H1 (cell line): Measurements from ENCODE around the gene ARF3. TPM values are rescaled to one million over a fixed set of nuclear protein-coding genes. Genes with fewer than 3 reads are reported as not detected.

Source experiments
- CTCF ChIA-PET: fragments of 300-600 bp; sonication (Branson Sonifier 250); formaldehyde crosslinking; loops from one replicate; lab custom pipeline; 2021; ENCODE audit not compliant: partially characterized antibody; lab: Charles Lee
- POLR2A ChIA-PET: fragments of 300-600 bp; sonication (Branson Sonifier 250); formaldehyde crosslinking; loops from one replicate; lab custom pipeline; 2021; ENCODE audit warnings: inconsistent platforms; ENCODE audit not compliant: partially characterized antibody; lab: Charles Lee
- DNase-seq, 2 experiments: peaks; one replicate each; pipeline versions ENCODE4 v3.0.0 to v3.0.0-alpha.2; 2010 to 2022; ENCODE audit warnings: low spot score in 2 of 2, low read depth in 1 of 2, mixed read lengths in 1 of 2
- FAIRE-seq: peaks from 2 replicates; lab custom pipeline; 2011; peaks lifted over from hg19 to GRCh38; lab: Jason Lieb, UNC
- H2AFZ ChIP-seq: 2 replicates; pipeline ENCODE4 v1.8.1; 2012; ENCODE audit warnings: low read length, inconsistent platforms
- H2AK5ac ChIP-seq: 2 replicates; pipeline ENCODE4 v1.6.1; 2013; ENCODE audit warnings: low read depth, low read length
- H2BK120ac ChIP-seq: replicated peaks from 2 replicates; pipeline ENCODE3; 2013; ENCODE audit warnings: low read depth, low read length, inconsistent platforms
- H2BK12ac ChIP-seq: 2 replicates; pipeline ENCODE4 v1.6.1; 2013; ENCODE audit warnings: low read depth, low read length
- H2BK15ac ChIP-seq: 2 replicates; pipeline ENCODE4 v1.6.1; 2013; ENCODE audit warnings: low read length
- H2BK20ac ChIP-seq: 2 replicates; pipeline ENCODE4 v1.6.1; 2013; ENCODE audit warnings: low read length
- H2BK5ac ChIP-seq: 2 replicates; pipeline ENCODE4 v1.6.1; 2013; ENCODE audit warnings: low read depth, low read length
- H3K14ac ChIP-seq: 2 replicates; pipeline ENCODE4 v1.6.1; 2013; ENCODE audit warnings: inconsistent platforms; ENCODE audit not compliant: insufficient read length
- H3K18ac ChIP-seq: 2 replicates; pipeline ENCODE4 v1.6.1; 2013; ENCODE audit warnings: low read length; ENCODE audit errors: extremely low read depth
- H3K23ac ChIP-seq: 2 replicates; pipeline ENCODE4 v1.6.1; 2013; ENCODE audit warnings: inconsistent platforms; ENCODE audit not compliant: insufficient read length
- H3K23me2 ChIP-seq: 2 replicates; pipeline ENCODE4 v1.6.1; 2013; ENCODE audit warnings: low read depth, low read length
- H3K27ac ChIP-seq: 2 replicates; pipeline ENCODE4 v1.6.1; 2011; ENCODE audit warnings: low read depth, low read length, inconsistent platforms
- H3K27me3 ChIP-seq, 4 experiments: replicated peaks in 1 of 4; 1 replicate in 1 of 4; 2 replicates in 3 of 4; pipeline versions ENCODE4 v1.6.1 to v1.8.1; 2011 to 2013; ENCODE audit warnings: low read length in 3 of 4, mild to moderate bottlenecking in 3 of 4, inconsistent platforms in 2 of 4, mixed read lengths in 2 of 4, moderate library complexity in 1 of 4; ENCODE audit not compliant: control insufficient read depth in 3 of 4, insufficient read depth in 3 of 4; ENCODE audit errors: extremely low read depth in 1 of 4
- H3K36me3 ChIP-seq, 4 experiments: 2 replicates each; pipeline versions ENCODE4 v1.6.1 to v1.8.1; 2011 to 2013; ENCODE audit warnings: mild to moderate bottlenecking in 4 of 4, low read length in 3 of 4, moderate library complexity in 2 of 4, control low read depth in 1 of 4, inconsistent platforms in 1 of 4; ENCODE audit not compliant: insufficient read depth in 4 of 4, control insufficient read depth in 2 of 4
- H3K4ac ChIP-seq: replicated peaks from 2 replicates; pipeline ENCODE3; 2013; ENCODE audit warnings: low read length, low read depth, mixed read lengths, inconsistent platforms; ENCODE audit not compliant: insufficient read length
- H3K4me1 ChIP-seq, 4 experiments: replicated peaks in 1 of 4; 1 replicate in 1 of 4; 2 replicates in 3 of 4; pipeline versions ENCODE4 v1.6.1 to v1.8.1; 2011 to 2013; ENCODE audit warnings: low read length in 3 of 4, inconsistent platforms in 2 of 4, mixed read lengths in 1 of 4; ENCODE audit not compliant: insufficient read depth in 4 of 4, control insufficient read depth in 3 of 4
- H3K4me2 ChIP-seq, 2 experiments: 2 replicates each; pipeline versions ENCODE4 v1.6.1 to v1.8.1; 2011 to 2013; ENCODE audit warnings: low read depth in 2 of 2, low read length in 2 of 2, control low read depth in 1 of 2, inconsistent platforms in 1 of 2, mild to moderate bottlenecking in 1 of 2; ENCODE audit not compliant: insufficient read depth in 1 of 2
- H3K4me3 ChIP-seq, 4 experiments: fragments of 200-600, 300-600 bp in 1 of 4; sonication (generic), shearing (Covaris generic), sonication (Bioruptor Twin) in 1 of 4; 2 replicates each; pipeline versions ENCODE4 v1.5.1 to v1.8.1; 2011 to 2016; ENCODE audit warnings: low read length in 4 of 4, low read depth in 3 of 4, control low read depth in 2 of 4, inconsistent platforms in 2 of 4, mild to moderate bottlenecking in 2 of 4, mixed read lengths in 1 of 4, moderate library complexity in 1 of 4; ENCODE audit not compliant: insufficient read depth in 2 of 4; ENCODE audit errors: extremely low read depth in 1 of 4
- H3K56ac ChIP-seq: replicated peaks from 2 replicates; pipeline ENCODE3; 2013; ENCODE audit warnings: low read depth, mild to moderate bottlenecking, mixed read lengths, low read length, inconsistent platforms; ENCODE audit not compliant: insufficient read length
- H3K79me1 ChIP-seq: 2 replicates; pipeline ENCODE4 v1.6.1; 2013; ENCODE audit warnings: low read depth, low read length, control low read depth
- H3K79me2 ChIP-seq, 2 experiments: 2 replicates each; pipeline versions ENCODE4 v1.6.1 to v1.8.1; 2012 to 2013; ENCODE audit warnings: low read length in 2 of 2, mild to moderate bottlenecking in 2 of 2, inconsistent platforms in 1 of 2; ENCODE audit not compliant: insufficient read depth in 2 of 2, control insufficient read depth in 1 of 2
- H3K9ac ChIP-seq, 4 experiments: replicated peaks in 1 of 4; 1 replicate in 1 of 4; 2 replicates in 3 of 4; pipeline versions ENCODE4 v1.6.1 to v1.8.1; 2011 to 2013; ENCODE audit warnings: low read depth in 3 of 4, low read length in 3 of 4, control low read depth in 2 of 4, mild to moderate bottlenecking in 2 of 4, moderate library complexity in 2 of 4, inconsistent platforms in 1 of 4; ENCODE audit errors: extremely low read depth in 1 of 4
- H3K9me3 ChIP-seq, 2 experiments: 2 replicates each; pipeline versions ENCODE4 v1.6.1 to v1.8.1; 2012 to 2013; ENCODE audit warnings: mild to moderate bottlenecking in 2 of 2, moderate library complexity in 2 of 2, control low read depth in 1 of 2, inconsistent platforms in 1 of 2, low read depth in 1 of 2, low read length in 1 of 2, mixed read lengths in 1 of 2; ENCODE audit not compliant: insufficient read depth in 2 of 2
- H4K20me1 ChIP-seq, 2 experiments: replicated peaks in 1 of 2; 2 replicates each; pipeline versions ENCODE3 to v1.8.1; 2011 to 2013; ENCODE audit warnings: inconsistent platforms in 2 of 2, low read length in 2 of 2, mild to moderate bottlenecking in 1 of 2; ENCODE audit not compliant: insufficient read depth in 2 of 2, control insufficient read depth in 1 of 2
- H4K5ac ChIP-seq: 2 replicates; pipeline ENCODE4 v1.6.1; 2013; ENCODE audit warnings: low read length, low read depth, mixed read lengths, inconsistent platforms; ENCODE audit not compliant: insufficient read length
- H4K8ac ChIP-seq: 2 replicates; pipeline ENCODE4 v1.8.0; 2013; ENCODE audit warnings: mild to moderate bottlenecking, moderate library complexity, low read length, inconsistent platforms; ENCODE audit not compliant: insufficient read depth; ENCODE audit errors: extremely low read depth
- H4K91ac ChIP-seq: replicated peaks from 2 replicates; pipeline ENCODE3; 2013; ENCODE audit warnings: low read length, mixed read lengths, inconsistent platforms; ENCODE audit not compliant: insufficient read length
- ATF2 ChIP-seq: IDR thresholded peaks from 2 replicates; pipeline ENCODE4 v1.6.1; 2012; ENCODE audit warnings: low read length, inconsistent platforms
- CBX5 ChIP-seq: fragments of 300-800, 300-1000 bp; sonication (generic); IDR thresholded peaks from 2 replicates; pipeline ENCODE4 v1.7.1; 2016; ENCODE audit warnings: antibody characterized with exemption, low read length, low read depth
- CBX8 ChIP-seq: fragments of 300-800, 300-1000 bp; sonication (generic); IDR thresholded peaks from 2 replicates; pipeline ENCODE4 v1.7.1; 2016; ENCODE audit warnings: low read depth, low read length, borderline replicate concordance
- POLR2A ChIP-seq, 2 experiments: IDR thresholded peaks; 1 replicate in 1 of 2; 2 replicates in 1 of 2; pipeline ENCODE4 v1.6.1; 2011; ENCODE audit warnings: low read depth in 2 of 2, low read length in 2 of 2, mild to moderate bottlenecking in 2 of 2; ENCODE audit errors: control extremely low read depth in 1 of 2
- SIRT6 ChIP-seq: IDR thresholded peaks from one replicate; pipeline ENCODE4 v1.7.1; 2012; ENCODE audit warnings: low read length, inconsistent platforms
- TCF12 ChIP-seq: IDR thresholded peaks from 2 replicates; pipeline ENCODE4 v1.6.1; 2011; ENCODE audit warnings: low read depth, mild to moderate bottlenecking, low read length
- WGBS, 2 experiments: shearing (Covaris generic) in 1 of 2; methylation state at CpG; one replicate each; pipeline versions ENCODE4 v1.1.6 to v1.1.7; 2013 to 2015; ENCODE audit warnings: low lambda C conversion rate in 2 of 2, mixed read lengths in 2 of 2, inconsistent platforms in 1 of 2, low coverage in 1 of 2, missing lambda C conversion rate in 1 of 2; ENCODE audit not compliant: insufficient replicate concordance in 2 of 2, insufficient coverage in 1 of 2, insufficient read length in 1 of 2; ENCODE audit errors: extremely low coverage in 1 of 2, missing lambda C conversion rate in 1 of 2; 5-methylcytosine and 5-hydroxymethylcytosine counted together
- polyA plus RNA-seq, 7 experiments: library from polyadenylated mRNA; depleted of rRNA in 3 of 7; stranded (reverse) in 5 of 7; unstranded in 2 of 7; fragments of >200 nt in 5 of 7; fragments of 200-250 nt in 2 of 7; gene quantifications; 1 replicate in 5 of 7; 2 replicates in 1 of 7; 4 replicates in 1 of 7; pipeline versions ENCODE4 v1.2.1 to v1.2.3, GENCODE V29; 2011 to 2013; ENCODE audit warnings: missing spikeins in 2 of 7, mixed read lengths in 2 of 7
- total RNA-seq: library from RNA; stranded (reverse); fragmentation: NEBNext Ultra II Directional; extraction: Animal tissue kit (Norgen Biotek cat#: 25700); gene quantifications from 2 replicates; pipeline ENCODE4 v1.2.1, GENCODE V29; 2021

ARF3 gene
- total and polyA plus RNA-seq, 2 of the 8 experiments (the other 6 are each of a cell fraction or from before 2014, with no cell fraction given), result 231 to 250 TPM

- H3K27me3 ChIP-seq, result no peaks in the 10 kb centered on the region; a peak in 1 of 7 replicates
- peaks cover 0 to 14% (median 4%) of the 10 kb centered on the region in 4 experiments; a peak in 4 of 7 replicates for H3K4me1 ChIP-seq
- no peaks in the 10 kb centered on the region; a peak in 1 of 4 replicates for H3K79me2 ChIP-seq
- H3K14ac ChIP-seq, result no peak within 1 kb of the TSS
- H3K18ac ChIP-seq, result peak within 1 kb of the TSS; percentile 92
- peak within 1 kb of the TSS; percentile 91 for H3K4ac ChIP-seq
- H2BK5ac ChIP-seq, result 0 out of 2 replicates have a peak within 1 kb of the TSS, but pooled peaks have one; percentile 12
- ChIA-PET POLR2A (interaction anchor here (0.6 to 7.2 kb wide), 18 partner anchors 9 to 872 kb away, joined by 3 to 51 read pairs (median 5); partner anchors contain the start of genes ADCY6, ARF3, DDX23 and RND1), CTCF (interaction anchor here (0.7 to 20.2 kb wide), 15 partner anchors 11 to 115 kb away, joined by 3 to 280 read pairs (median 6); partner anchors contain the start of genes ARF3, DDX23, RND1 and WNT1)
- H4K8ac ChIP-seq, result peak within 1 kb of the TSS; percentile 95
- H3K79me1 ChIP-seq, result peaks cover 3% of the 10 kb centered on the region; the same call in 1 of the 2 replicates
- peak within 1 kb of the TSS; percentile 18; the same call in 1 of the 2 replicates for H2AK5ac ChIP-seq
- peak within 1 kb of the TSS; percentile 61 to 86 (median 70) for H3K4me3 ChIP-seq
- no peak within 1 kb of the TSS for H4K91ac ChIP-seq
- no peak within 1 kb of the TSS for H2BK20ac ChIP-seq
- peaks cover 10% of the 10 kb centered on the region for H3K23me2 ChIP-seq
- DNase-seq (peak; percentile 46 to 89), FAIRE-seq (no peak)
- peak within 1 kb of the TSS; percentile 40; the same call in 1 of the 2 replicates for H2BK15ac ChIP-seq
- H3K36me3 ChIP-seq, result peaks cover 10 to 27% (median 19%) of the 10 kb centered on the region in 4 experiments; a peak in 7 of 8 replicates
- H2BK12ac ChIP-seq, result peak within 1 kb of the TSS; percentile 39; the same call in 1 of the 2 replicates
- no peak within 1 kb of the TSS for H2BK120ac ChIP-seq
- peak within 1 kb of the TSS; percentile 55 for H3K27ac ChIP-seq
- peak within 1 kb of the TSS; percentile 77 for H3K56ac ChIP-seq
- WGBS, 2 experiments, result 19% methylated on average over 29 of the region's 38 CpGs; no CpG with 5 or more reads in 1 of the 2 experiments
- peak within 1 kb of the TSS; percentile 83 to 87 for H3K4me2 ChIP-seq
- H4K20me1 ChIP-seq, result peaks cover 5 to 8% of the 10 kb centered on the region in 2 experiments
- no peak within 1 kb of the TSS for H3K23ac ChIP-seq
- peak within 1 kb of the TSS; percentile 81; the same call in 1 of the 2 replicates for H2AFZ ChIP-seq
- no peaks in the 10 kb centered on the region for H3K9me3 ChIP-seq
- H3K9ac ChIP-seq, result peak within 1 kb of the TSS; percentile 73 to 80 (median 78)
- peak within 1 kb of the TSS; percentile 57 for H4K5ac ChIP-seq
- no peak for TF ChIP-seq TCF12
- no peak for TF ChIP-seq CBX8
- no peak for TF ChIP-seq CBX5
- no peak for TF ChIP-seq SIRT6
- TF ChIP-seq POLR2A (IDR thresholded peaks at IDR 0.05; ENCODE audit: control extremely low read depth in 1 of 2, low read depth in 2 of 2, low read length in 2 of 2), result peak; percentile 56 to 84
- TF ChIP-seq ATF2, result 0 out of 2 replicates have a peak, but pooled peaks have one; percentile 32
Observed at GRCh38 chr12:48925304-48926011, 31.8 kb downstream of the ARF3 start, which contains the start of gene FKBP11. Gene FKBP11, minus strand, starts transcription at chr12:48925492. Its CDS starts 64 bp downstream, at chr12:48925428.
